ENCODE results near the gene AQP1.

The AQP1 gene

GRCh38 chr7:30906014-30906413 lies 5.6 kb upstream of the AQP1 start:
- no peak for TF ChIP-seq TAF1 (IDR thresholded peaks at IDR 0.05; ENCODE audit: low read depth)
- TF ChIP-seq FOXM1 (IDR thresholded peaks at IDR 0.05; ENCODE audit: borderline replicate concordance, low read depth) = no peak
- no peak for TF ChIP-seq REST (IDR thresholded peaks at IDR 0.05; ENCODE audit: low read depth)

- TF ChIP-seq USF1 (IDR thresholded peaks at IDR 0.05) (no peak), REST (IDR thresholded peaks at IDR 0.05; ENCODE audit: low read depth) (no peak), CEBPB (IDR thresholded peaks at IDR 0.05) (no peak), ZBTB7A (IDR thresholded peaks at IDR 0.05; ENCODE audit: low read depth) (no peak), NFIC (IDR thresholded peaks at IDR 0.05) (no peak), YY1 (IDR thresholded peaks at IDR 0.05; ENCODE audit: low read depth) (no peak), TAF1 (IDR thresholded peaks at IDR 0.05; ENCODE audit: low read depth) (no peak), MAX (IDR thresholded peaks at IDR 0.05) (no peak), TCF12 (IDR thresholded peaks at IDR 0.05; ENCODE audit: low read depth) (no peak), FOXM1 (IDR thresholded peaks at IDR 0.05; ENCODE audit: borderline replicate concordance, low read depth) (no peak), EP300 (IDR thresholded peaks at IDR 0.05; ENCODE audit: borderline replicate concordance) (no peak), EGR1 (IDR thresholded peaks at IDR 0.05) (no peak), CREB1 (IDR thresholded peaks at IDR 0.05; ENCODE audit: low read depth) (no peak), TEAD4 (IDR thresholded peaks at IDR 0.05) (no peak)
Observed at GRCh38 chr7:30906515-30907240, 5.0 kb upstream of the AQP1 start.

- TF ChIP-seq TAF1 (IDR thresholded peaks at IDR 0.05; ENCODE audit: low read depth) = no peak
- TF ChIP-seq ZBTB7A (IDR thresholded peaks at IDR 0.05; ENCODE audit: low read depth) = no peak
- TF ChIP-seq MAX (IDR thresholded peaks at IDR 0.05) = no peak
- no peak for TF ChIP-seq CREB1 (IDR thresholded peaks at IDR 0.05; ENCODE audit: low read depth)
- no peak for TF ChIP-seq YY1 (IDR thresholded peaks at IDR 0.05; ENCODE audit: low read depth)
- no peak for TF ChIP-seq TCF12 (IDR thresholded peaks at IDR 0.05; ENCODE audit: low read depth)
- TF ChIP-seq CEBPB (IDR thresholded peaks at IDR 0.05) = no peak
- TF ChIP-seq REST (IDR thresholded peaks at IDR 0.05; ENCODE audit: low read depth) = no peak
- no peak for TF ChIP-seq USF1 (IDR thresholded peaks at IDR 0.05)
- no peak for TF ChIP-seq RAD21 (IDR thresholded peaks at IDR 0.05; ENCODE audit: low read depth)
Observed at GRCh38 chr7:30907527-30908267, 4.0 kb upstream of the AQP1 start.

GRCh38 chr7:30908681-30909080 lies 3.0 kb upstream of the AQP1 start:
- TF ChIP-seq YY1 (IDR thresholded peaks at IDR 0.05; ENCODE audit: low read depth) (no peak), TAF1 (IDR thresholded peaks at IDR 0.05; ENCODE audit: low read depth) (no peak), CREB1 (IDR thresholded peaks at IDR 0.05; ENCODE audit: low read depth) (no peak), MAX (IDR thresholded peaks at IDR 0.05) (no peak), TCF12 (IDR thresholded peaks at IDR 0.05; ENCODE audit: low read depth) (no peak), REST (IDR thresholded peaks at IDR 0.05; ENCODE audit: low read depth) (no peak), USF1 (IDR thresholded peaks at IDR 0.05) (no peak), FOXM1 (IDR thresholded peaks at IDR 0.05; ENCODE audit: borderline replicate concordance, low read depth) (no peak), EP300 (IDR thresholded peaks at IDR 0.05; ENCODE audit: borderline replicate concordance) (no peak), CEBPB (IDR thresholded peaks at IDR 0.05) (no peak), TEAD4 (IDR thresholded peaks at IDR 0.05) (no peak), NFIC (IDR thresholded peaks at IDR 0.05) (no peak), ZBTB7A (IDR thresholded peaks at IDR 0.05; ENCODE audit: low read depth) (no peak), EGR1 (IDR thresholded peaks at IDR 0.05) (no peak), RAD21 (IDR thresholded peaks at IDR 0.05; ENCODE audit: low read depth) (no peak)
